SH-SY5Y (cell line): ENCODE results near the gene UST.

Experiments used
- GATA2 ChIP-seq: IDR thresholded peaks from 2 replicates; pipeline ENCODE4 v1.6.1; 2011; ENCODE audit warnings: mild to moderate bottlenecking, low read depth, low read length
- GATA3 ChIP-seq: IDR thresholded peaks from 2 replicates; pipeline ENCODE4 v1.6.1; 2011; ENCODE audit warnings: low read depth, mild to moderate bottlenecking, low read length, moderate library complexity

Gene UST

DNA sequence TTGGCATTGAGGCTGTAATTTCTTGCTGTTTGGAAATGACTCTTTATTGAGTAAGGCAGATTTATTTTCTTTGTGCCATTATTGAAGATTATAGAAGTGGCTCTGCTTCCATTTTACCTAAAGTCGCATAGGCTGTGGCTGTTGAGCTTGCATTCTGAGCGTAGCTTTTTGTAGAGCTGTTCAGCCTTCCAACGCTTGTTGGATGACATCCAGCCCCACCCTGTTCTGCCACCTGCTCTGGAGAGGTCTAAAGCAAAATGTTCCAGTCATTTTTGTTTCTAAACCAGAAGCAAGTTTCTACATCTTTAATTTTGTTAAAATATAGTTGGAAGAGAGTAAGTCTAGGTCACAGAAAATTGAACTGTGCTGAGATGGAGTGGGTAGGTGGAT is 24.4 kb downstream of the UST start:
- no peak for TF ChIP-seq GATA2
- TF ChIP-seq GATA3 = no peak

DNA sequence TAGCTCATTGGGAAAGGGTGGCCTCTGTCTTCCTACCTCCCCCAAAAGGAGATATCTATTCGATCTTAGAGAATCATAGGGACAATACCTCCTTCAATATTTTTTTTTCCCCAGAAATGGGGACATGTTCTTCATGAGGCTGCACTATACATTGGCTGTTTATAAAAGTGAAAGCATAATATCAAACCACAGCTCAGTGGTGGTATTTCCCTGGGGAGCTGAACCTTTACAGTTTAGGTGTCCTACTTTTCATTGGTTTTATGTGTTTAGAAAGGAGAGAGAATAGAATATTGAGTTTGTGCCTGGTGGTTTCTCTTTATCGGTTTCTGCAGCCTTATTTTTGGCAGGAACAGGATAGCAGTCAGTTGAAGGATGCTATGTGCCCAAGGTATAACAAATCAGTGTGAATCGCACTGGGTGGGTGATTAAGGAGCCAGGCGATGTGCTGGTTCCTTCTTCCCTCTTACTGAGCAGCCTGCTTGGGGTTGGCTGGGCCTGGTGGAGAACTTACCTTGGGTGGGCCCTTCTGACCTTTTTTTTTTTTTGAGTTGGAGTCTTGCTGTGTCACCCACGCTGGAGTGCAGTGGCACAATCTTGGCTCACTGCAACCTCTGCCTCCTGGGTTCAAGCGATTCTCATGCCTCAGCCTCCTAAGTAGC is 25.2 kb downstream of the UST start:
- TF ChIP-seq GATA2 (no peak), GATA3 (no peak)

DNA sequence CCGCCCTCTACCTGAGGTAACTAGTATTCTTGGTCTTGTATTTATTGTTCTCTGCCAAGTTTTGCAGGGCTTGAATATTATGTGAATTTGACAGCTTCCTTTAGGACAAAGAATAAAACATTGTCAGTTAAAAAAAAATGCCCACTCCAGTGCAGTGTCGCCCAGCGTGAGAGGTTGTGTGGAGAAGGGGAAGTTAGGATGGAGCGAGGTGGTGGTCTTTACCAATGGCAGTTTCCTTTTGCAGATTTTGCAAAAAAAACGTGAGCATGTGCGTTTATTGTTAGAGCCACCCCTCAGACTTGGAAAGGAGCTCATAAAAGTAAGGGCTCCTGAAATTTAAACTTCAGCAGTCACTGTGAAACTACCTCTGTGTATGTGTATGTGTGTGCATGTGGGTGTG is 28.3 kb downstream of the UST start:
- no peak for TF ChIP-seq GATA3
- TF ChIP-seq GATA2 = no peak

DNA sequence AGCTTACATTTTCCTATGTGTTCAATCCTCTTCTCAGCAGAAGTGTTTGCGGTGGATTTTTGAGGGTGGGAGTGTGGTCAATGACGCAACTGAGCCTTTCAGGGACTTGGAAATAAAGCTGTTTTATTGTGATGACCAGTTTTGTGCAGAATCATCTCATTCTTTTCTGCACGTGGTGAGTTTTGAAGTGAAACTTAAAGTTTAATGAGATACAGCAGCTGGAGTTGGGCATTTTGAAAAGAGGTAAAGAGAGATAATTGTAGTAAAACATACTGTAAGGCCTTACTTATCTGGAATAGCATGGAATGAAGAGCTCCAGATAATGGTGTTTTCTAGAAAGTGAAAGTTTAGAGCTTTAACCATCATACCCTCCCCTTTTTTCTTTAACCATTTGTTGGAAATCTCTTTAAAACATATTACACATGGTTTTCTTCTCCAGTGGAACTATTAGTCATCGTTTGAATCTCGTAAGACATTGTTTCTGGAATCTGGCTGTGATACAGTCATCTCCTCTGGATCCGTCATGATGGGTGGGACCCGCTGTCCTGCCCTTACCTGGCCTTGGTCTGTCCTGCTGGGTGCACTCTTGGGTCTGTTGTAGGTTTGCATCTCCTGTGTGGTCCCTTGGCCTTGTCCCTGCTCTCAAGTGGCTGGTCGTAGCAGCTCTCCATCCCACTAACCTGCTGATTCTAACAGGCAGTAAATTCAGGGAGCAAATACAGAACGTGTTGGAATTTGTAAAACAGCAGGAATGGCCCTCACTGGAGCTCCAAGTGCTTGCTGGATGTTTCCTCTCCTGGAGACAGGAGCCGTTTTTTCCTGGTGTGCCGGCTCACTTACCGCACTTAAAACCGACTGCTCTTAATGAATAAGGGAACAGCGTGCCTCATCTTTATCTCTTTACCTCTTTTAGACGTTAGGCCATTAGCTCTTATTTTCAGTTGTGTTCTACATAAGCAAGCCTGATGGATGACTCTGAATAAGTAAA is 29.8 kb downstream of the UST start:
- TF ChIP-seq GATA3 (no peak), GATA2 (no peak)

DNA sequence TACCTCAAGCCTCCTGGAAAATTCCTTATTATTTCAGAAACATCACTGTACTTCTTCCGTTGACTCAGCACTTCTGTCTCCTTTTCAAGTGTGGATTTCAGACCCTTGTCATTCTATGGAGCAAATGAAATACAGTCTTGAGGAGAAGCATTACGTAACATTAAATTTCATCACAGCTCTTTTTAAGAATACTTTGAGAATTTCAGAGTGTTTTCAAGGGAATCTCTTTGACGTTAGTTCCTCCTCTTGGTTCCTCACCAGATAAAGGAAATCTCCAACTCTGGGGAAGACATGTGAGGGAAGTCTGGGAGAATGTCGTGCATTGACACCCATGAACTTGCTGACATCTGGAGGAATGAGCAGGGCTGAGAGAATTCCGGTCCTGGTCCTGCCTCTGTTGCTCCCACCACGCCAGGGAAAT is 32.3 kb downstream of the UST start:
- TF ChIP-seq GATA2 (no peak), GATA3 (no peak)

DNA sequence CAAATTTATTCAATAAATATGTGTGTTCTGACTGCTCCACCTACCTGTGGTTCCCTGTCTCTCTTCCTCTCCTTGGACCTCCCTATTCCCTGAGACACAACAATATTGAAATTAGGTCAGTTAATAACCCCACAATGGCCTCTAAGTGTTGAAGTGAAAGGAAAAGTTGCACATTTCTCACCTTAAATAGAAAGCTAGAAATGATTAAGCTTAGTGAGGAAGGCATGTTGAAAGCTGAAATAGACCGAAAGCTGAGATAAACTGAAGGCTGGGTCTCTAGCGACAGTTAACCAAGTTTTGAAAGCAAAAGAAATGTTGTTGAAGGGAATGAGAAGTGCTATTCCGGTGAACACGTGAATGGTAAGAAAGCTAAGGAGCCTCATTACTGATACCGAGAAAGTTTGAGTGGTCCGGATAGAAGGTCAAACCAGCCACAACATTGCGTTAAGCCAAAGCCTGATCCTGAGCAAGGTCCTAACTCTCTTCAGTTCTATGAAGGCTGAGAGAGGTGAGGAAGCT is 34.1 kb downstream of the UST start:
- TF ChIP-seq GATA3 (no peak), GATA2 (no peak)

DNA sequence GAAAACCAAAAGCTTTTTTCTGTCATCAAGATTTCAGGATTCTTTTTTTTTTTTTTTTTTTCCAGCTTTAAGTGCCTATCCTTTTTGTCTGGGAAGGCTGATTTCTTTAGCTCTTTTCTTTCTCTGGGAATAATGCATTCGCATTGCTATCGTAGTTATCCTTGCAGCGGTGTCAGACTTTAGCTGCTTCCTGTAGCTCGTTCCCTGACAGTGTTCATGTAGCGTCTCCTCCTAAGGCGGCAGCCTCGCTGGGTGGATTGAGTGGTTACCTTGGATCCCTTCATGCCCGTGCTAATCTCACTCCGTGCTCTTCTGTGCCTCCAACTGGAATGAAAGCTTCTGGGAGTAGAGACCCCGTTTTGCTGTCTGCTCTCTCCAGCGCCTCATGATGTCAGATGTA is 43.1 kb downstream of the UST start:
- no peak for TF ChIP-seq GATA2

DNA sequence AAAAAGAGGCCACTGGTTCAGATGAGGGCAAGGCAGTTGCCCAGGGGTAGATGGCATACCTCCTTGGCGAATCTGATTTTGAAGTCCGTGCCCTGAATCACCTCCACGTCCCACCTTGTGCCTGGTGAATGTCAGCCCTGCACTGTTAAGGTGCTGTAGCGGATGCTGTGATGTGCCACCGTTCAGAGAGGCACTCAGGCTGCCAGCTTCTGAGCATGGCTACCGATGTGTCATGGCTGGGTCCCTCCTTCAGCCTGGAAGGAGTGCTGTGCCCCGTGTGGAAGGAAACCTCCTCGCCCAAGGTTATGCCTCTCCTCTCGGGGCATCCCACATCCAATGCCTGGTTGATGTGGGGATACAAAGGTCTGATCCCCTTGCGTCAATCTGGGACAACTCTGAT is 43.6 kb downstream of the UST start:
- no peak for TF ChIP-seq GATA3
- TF ChIP-seq GATA2 = no peak

DNA sequence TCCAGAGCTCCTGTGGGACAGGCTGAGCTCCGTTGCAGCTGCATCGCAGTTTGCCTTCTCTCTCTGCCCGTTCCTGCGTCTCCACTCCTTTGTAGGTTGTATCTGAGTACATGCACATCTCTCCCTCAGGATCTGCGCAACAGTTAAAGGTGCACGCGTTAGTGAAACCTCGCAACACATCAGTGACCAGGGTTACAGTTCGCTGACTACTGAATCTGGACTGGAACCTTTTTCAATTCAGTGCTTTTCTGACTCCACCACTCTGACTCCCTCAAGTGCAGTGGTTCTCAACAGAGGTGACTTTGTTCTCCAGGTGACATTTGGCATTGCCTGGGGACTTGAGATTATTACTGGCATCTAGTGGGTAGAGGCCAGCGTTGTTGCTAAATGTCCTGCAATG is 44.0 kb downstream of the UST start:
- no peak for TF ChIP-seq GATA3

DNA sequence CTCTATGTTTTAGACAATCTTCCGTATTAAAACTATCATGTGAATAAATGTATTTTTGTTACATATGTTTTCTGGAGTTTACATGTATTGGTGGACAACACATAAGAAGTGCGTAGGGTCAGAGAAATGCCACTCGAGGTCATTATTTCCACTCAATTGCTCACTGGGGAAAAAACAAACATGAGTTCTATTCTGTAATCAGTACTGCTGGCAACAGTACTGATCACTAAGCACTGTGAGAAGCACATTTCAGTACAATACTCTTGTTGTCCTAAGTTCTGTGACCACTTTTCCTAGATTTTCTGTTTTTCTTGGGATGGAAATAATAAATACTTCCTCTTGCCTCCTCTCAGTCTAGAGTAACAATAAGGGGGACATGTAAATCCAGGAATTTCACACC is 44.5 kb downstream of the UST start:
- TF ChIP-seq GATA3 = no peak
- no peak for TF ChIP-seq GATA2

DNA sequence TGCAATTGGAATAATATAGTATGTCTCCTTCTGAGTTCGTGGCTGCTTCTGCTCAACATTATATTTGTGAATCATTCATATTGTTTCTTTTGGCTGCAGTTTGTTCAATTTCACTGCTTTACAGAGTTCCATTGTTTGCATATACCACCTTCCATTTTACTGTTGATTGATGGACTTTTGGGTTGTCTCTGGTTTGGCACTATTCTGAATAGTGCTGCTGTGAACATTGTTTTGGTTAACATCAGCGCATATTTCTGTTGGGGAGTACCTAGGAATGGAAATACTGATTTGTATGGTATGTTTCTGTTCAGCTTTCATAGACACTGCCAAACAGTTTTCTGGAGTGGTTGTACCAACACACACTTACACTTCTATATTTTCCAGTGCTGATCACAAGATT is 46.9 kb downstream of the UST start:
- TF ChIP-seq GATA2 (no peak), GATA3 (no peak)

DNA sequence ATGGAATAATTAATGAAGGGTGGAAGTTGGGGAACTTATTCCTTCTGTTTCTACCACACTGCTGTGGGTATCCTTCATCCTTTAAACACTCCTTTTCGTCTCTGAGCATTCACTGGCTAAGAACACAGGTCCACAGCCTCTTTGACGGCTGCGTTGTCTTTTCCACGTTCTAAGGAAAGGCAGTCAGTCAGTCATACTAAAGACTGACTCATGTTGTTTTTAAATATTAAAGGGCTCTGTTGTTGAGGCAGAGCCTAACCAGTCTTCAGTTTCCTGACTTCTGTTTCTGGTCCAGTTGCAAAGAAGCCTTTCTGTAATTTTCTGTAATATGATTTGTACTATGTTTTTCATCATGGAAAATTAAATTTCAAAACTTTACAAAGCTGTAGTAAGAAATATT is 48.0 kb downstream of the UST start:
- TF ChIP-seq GATA3 = no peak
- TF ChIP-seq GATA2 = no peak

DNA sequence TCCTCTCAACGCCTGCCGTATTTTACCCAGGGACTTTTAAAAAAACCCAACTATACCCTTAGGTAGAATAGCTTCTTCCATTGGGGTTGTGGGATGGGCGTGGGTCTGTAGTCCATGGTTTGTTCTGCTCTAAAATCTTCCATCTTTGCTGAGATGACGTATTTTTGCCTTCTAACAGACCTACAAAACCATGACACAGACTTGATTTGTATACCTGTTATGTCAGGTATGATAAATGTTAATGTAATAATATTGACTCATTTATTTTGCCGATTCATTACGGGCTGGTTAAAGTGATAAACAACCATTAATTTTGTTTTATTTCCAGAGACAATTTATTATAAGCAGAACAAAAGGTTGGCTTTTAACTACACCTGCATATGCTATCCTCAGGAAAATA is 48.7 kb downstream of the UST start:
- TF ChIP-seq GATA3 (no peak), GATA2 (no peak)

DNA sequence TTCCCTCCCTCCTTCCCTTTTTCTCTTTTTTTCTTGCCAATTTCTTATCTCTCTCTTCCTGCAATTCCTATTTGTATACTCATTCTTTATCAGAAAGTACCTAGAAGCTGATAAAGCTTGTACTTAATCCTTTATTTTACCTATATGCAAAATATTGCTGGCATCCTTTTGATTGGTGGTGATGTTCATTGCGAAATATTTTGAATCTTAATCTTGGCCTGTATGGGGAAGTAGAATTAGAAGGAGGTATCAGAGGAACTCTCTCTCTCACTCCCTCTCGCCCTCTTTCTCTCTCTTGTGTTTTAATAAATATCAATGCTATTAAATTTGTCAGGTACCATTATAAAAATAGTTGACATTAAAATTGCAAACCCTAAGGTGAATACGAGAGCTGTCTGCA is 52.8 kb downstream of the UST start:
- TF ChIP-seq GATA3 = no peak
- no peak for TF ChIP-seq GATA2

DNA sequence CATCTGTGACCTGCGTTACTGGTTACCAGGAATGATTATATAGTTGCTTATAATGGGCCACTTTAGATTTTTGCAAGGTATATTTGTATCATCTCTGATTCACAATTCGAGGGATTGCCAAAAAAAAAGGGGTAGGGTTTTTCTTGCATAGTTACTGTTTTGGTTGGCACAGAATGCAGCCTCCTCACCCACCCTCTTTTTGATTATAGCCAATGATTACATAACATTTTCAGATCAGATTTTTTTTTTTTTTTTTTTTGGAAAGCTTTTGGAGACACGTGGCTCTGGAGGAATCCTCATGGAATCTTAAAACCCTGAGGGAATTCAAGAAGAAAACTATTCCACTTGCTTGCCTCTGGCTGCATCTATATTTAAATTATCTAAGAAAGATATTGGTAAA is 53.7 kb downstream of the UST start:
- no peak for TF ChIP-seq GATA2
- TF ChIP-seq GATA3 = no peak

DNA sequence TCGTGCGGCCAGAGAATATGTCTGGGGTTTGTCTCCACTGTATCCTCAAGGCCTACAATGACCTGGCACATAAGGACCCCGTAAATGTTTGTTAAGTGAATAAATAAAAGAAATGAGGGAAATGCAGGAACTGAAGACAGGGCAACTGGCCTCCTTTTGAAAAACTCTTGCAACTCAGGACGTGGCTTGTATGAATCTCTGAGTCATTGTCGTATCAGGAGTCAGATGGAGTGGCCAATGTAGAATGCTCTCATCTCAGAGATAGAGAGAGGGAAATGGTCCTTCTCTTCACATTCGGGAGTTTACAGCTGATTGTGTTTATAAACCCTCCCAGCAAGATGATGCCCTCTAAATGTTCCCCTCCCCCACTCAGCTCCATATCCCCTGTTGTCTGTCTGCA is 57.1 kb downstream of the UST start:
- no peak for TF ChIP-seq GATA2
- no peak for TF ChIP-seq GATA3

DNA sequence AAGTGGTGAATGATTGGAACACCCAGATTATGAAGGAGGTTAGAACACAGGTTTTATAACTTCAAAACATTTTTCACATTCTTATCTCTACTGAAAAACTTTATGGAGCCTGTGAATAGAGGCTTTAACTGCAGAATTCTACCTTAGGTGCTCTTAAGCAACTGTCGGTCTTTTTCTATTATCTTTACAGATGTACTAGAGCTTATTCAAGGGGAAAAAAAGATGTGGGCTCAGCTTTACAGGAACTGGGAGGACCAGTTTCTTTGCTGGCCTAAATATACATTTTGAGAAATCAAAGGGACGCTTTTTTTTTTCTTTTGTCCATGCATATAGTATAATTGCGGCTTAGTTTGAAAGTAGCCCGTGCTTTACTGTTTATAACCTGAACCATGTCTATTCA is 58.9 kb downstream of the UST start:
- no peak for TF ChIP-seq GATA2
- TF ChIP-seq GATA3 = no peak
